HG03439 (cell line): ENCODE results near the gene OR2H1.
"Not testable (repeated sequence)": the region's sequence is repeated elsewhere in the genome, so short reads cannot be mapped to it uniquely, and the experiment has no call there.

ENCODE experiments used
- ATAC-seq: cut with Tn5 transposase; IDR thresholded peaks from one replicate; pipeline ENCODE4 v1.9.1; 2021; ENCODE audit warnings: mild to moderate bottlenecking, moderate library complexity; ENCODE audit not compliant: unreplicated experiment

Gene OR2H1

GRCh38 chr6:29456971-29457370 is at the start of gene OR2H1, which contains the start of gene OR11A1:
Gene OR2H1 (plus strand): TSS chr6:29457155. CDS start chr6:29461770, 4,615 bp downstream.
Gene OR11A1 (minus strand): TSS chr6:29457071. CDS start chr6:29427641, 29,430 bp downstream.
- no peak for ATAC-seq

- no peak for ATAC-seq
Observed at GRCh38 chr6:29414588-29414987, 42.4 kb upstream of the OR2H1 start, which contains the start of gene OR12D1. Gene OR12D1 (plus strand): TSS chr6:29414928.

DNA sequence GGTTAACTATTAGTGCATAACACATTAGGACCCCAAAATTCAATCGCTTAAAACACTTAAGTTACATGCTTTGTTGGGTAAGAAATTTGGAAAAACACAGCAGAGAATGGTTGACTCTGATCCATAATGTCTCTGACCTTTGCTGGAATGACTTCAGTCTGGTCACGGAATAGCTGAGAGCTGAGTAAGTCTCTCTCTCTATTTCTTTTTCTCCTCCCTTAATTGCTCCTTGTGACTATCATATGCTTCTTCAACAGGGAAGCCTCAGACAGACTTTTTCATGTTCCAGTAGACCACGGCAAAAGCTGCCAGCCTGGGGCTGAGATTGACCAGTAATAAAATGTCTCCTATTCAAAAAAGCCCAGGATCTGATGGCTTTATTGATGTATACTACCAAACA is 37.4 kb upstream of the OR2H1 start:
- ATAC-seq, result no peak

- no peak for ATAC-seq
Observed at GRCh38 chr6:29424168-29424567, 32.8 kb upstream of the OR2H1 start.

- ATAC-seq, result no peak
Observed at GRCh38 chr6:29424575-29424974, 32.4 kb upstream of the OR2H1 start.

DNA sequence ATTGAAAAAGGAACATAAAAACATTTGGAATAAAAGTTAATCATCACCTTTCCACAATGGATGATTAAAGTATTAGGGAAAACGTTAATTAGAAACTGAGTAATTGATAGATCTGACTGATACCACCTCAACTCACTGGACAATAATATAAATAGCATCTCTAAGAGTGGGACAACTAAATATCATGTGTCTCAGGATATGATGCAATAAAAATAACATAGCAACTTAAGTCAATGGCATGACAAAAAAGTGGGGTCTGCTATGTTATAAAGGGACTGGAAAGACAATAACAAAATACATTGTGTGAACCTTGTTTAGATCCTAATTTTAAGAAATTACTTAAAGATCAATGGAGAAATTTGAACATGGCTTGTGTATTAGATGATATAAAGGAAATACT is 31.9 kb upstream of the OR2H1 start:
- no peak for ATAC-seq

DNA sequence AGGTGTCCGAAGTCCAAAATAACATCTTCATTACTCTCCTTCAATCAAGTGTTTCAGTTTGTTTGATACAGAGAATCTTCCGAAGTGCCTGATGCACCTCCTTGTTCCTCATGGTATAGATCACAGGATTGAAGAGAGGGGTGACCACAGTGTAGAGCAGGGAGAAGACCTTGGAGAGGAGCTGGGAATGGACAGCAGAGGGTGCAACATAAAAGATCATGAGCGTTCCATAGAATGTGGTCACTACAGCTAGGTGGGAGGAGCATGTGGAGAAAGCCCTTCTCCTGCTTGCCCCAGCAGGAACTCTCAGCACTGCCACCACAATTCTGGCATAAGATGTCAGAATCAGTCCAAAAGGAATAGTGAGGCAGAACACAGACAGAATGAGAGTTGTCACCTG is 30.3 kb upstream of the OR2H1 start:
- no peak for ATAC-seq

GRCh38 chr6:29436730-29437129 is 20.2 kb upstream of the OR2H1 start:
- not testable (repeated sequence) for ATAC-seq

- no peak for ATAC-seq
Observed at GRCh38 chr6:29439006-29439405, 17.9 kb upstream of the OR2H1 start, which contains the start of gene OR10C1. Gene OR10C1 (plus strand): TSS chr6:29439306. CDS start chr6:29440016, 710 bp downstream.

DNA sequence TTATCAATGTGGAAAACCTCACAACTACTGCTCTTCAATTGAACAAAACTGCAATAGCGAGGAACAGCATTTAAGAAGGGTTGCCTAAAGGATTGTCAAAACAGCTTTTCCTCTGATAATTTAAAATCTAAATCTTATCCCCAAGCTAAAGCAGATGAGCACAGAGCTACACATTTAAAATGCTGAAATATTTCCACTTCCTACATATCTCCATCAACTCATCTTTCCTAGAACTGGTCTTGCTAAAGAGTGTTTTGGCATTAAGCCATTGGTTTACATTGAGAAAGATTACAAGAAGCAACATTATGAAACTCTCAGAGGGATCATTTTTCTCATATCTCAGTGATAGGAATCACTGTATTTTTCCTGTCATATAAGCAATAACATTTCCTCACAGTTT is 14.2 kb upstream of the OR2H1 start:
- ATAC-seq, result no peak

DNA sequence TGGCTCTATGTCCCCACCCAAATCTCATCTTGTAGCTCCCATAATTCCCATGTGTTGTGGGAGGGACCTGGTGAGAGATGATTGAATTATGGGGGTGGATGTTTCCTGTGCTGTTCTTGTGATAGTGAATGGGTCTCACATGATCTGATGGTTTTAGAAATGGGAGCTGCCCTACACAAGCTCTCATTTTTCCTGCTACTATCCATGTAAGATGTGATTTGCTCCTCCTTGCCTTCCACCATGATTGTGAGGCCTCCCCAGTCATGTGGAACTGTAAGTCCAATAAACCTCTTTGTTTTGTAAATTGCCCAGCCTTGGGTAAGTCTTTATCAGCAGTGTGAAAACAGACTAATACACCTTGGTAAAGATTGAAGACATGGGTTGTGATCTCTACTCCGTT is 12.9 kb upstream of the OR2H1 start:
- not testable (repeated sequence) for ATAC-seq

DNA sequence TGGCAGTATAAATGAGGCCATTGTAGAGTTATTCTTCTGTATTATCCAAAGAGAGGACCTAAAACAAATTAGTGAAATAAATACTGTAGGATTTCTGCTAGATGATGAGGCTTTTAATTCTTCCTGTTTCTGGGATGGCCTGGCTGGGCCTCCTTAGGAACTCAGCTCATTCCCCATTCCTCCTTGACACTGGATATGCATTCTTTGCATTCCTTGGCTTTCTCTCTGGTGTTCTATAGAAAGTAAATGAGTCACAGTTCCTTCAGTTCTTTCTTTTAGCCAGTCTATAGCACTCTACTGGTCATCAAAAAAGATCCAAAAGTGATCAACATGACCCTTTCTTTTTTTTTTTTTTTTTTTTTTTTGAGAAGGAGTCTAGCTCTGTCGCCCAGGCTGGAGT is 9.3 kb upstream of the OR2H1 start:
- ATAC-seq, result no peak

DNA sequence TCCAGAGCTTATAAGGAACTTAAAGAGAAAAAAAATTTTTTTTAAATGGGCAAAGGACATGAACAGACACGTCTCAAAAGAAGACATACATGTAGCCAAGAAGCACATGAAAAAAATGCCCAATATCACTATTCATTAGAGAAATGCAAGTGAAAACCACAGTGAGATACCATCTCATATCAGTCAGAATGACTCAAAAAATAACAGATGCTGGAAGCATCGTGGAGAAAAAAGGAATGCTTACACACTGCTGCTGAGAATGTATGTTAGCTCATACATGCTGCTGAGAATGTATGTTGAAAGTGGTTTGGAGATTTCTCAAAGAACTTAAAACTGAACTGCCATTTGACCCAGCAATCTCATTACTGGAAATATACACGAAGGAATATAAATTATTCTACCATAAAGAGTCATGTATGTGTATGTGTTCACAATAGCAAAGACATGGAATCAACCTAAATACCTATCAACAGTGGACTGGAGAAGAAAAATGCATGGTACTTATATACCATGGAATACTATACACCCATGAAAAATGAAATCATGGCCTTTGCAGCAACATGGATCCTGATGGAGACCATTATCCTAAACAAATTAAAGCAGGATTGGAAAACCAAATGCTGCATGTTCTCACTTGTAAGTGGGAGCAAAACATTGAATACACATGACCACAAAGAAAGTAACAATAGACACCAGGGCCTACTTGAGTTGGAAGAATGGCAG is 5.3 kb upstream of the OR2H1 start:
- no peak for ATAC-seq

DNA sequence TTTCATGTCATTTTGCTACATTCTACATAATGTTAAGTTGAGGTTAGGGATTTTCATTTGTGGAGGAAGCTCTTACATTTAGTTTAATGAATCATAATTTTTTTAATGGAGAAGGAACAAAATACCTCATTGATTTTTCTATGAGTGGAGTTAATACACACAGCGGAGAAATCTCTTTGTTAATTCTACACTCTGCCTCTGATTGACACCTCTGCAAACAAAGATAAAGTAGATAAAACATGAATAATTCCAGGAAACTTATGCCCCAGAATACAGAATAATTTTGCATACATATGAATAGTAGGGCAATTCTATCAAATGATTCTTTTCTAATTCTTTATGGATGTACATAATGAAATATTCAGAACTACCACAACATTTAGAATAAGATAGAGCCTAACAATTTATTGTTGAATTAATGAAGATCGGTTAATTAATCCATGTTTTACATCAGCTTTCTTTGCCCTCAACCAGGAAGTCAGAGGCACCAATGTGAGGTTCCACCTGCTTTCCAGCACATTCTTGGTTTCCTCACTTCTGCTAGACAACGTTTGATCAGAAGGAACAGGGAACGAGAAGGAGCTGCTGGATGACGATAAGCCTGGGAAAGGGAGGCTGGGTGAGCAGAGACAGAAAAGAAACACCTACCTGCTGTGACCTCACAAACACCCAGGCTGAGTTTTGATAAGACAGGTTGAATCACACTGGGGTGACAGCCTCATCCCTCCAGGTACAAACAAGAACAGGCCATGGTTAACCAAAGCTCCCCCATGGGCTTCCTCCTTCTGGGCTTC is 4.3 kb downstream of the OR2H1 start:
- no peak for ATAC-seq

- ATAC-seq, result no peak
Observed at GRCh38 chr6:29462022-29462421, 5.1 kb downstream of the OR2H1 start.

DNA sequence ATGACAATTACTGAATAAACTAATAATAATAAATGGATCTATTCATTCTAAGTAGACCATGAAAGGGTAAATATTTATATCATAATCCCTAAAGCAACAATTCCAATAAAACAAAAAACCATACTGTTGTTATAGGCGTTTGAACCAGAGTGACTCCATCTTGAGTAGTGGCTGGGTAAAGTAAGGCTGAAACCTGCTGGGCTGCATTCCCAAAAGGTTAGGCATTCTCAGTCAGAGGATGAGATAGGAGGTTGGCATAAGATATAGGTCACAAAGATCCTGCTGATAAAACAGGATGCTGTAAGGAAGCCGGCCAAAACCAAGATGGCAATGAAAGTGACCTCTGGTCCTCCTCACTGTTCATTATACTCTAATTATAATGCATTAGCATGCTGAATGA is 8.3 kb downstream of the OR2H1 start:
- ATAC-seq, result no peak

DNA sequence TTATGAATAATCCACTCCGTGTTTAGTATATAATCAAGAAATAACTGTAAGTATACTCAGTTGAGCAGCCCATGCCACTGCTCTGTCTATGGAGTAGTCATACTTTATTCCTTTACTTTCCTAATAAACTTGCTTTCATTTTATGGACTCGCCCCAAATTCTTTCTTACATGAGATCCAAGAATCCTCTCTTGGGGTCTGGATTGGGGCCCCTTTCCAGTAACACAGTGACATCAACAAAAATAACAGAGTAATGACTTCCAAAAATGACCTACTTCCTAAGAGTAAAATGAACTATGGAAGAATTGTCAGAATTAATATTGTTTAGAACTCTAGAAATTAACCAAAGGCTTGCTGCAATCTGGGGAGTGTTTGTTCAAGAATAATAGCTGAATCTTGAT is 8.8 kb downstream of the OR2H1 start:
- ATAC-seq, result no peak

DNA sequence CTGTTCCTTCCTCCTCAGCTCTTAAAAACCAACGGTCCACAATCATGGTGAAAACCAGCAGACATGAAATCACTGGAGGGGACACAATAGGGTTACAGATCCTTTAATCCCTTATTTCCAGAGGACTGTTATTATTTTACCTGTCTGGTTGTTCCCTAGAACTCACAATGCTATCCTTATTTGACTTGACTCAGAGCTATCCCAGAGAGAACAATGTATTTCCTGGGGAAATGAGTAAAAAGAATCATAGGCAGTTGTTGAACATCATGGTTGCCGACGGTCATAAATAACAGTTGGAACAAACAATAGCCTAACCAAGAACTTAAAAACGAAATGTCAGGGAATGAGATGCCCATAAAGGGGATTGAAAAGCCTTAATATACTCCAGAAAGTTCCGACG is 9.3 kb downstream of the OR2H1 start:
- no peak for ATAC-seq

DNA sequence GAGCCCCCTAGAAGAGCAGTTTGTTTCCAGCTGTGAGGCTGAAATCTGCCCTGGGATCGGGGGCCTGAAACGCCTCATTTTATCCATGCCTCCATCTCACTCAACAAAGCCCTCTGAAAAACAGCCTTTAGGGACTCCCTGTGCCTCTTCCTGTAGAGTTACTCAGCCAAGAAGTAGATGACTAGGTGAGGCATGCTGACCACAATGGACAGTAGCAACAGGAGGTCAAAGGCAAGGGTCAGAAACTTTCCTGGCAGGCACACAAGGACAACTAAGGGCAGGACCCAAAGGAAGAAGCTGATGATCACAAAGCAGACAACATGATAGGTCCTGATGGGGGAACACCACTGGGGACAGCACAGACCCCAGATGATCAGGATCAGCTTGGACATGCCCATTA is 18.0 kb downstream of the OR2H1 start:
- ATAC-seq, result no peak

DNA sequence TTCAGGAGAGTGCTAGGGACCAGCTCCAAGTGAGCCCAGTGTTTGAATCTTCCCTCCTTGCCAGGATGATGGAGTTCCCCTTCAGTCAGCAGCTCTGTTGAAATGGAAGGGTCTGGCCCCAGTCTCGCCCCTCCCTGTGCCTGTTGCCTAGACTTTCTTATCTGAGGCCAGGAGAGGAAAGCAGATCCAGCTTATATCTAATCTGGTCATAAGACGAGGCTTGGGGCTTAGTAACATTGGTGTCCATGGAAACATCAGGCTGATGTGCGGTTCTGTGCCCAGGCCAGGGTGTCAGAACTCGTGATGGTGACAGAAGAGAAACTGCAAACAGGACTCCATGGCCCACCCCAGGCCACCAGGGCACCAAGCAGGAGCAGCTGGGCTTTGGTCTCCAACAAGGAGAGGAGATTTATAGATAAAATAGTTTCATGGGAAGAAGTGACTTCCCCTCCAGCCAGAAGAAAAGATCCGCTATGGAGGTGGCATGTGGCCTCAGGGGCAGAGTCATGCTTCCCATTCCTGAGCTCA is 21.0 kb downstream of the OR2H1 start:
- no peak for ATAC-seq

DNA sequence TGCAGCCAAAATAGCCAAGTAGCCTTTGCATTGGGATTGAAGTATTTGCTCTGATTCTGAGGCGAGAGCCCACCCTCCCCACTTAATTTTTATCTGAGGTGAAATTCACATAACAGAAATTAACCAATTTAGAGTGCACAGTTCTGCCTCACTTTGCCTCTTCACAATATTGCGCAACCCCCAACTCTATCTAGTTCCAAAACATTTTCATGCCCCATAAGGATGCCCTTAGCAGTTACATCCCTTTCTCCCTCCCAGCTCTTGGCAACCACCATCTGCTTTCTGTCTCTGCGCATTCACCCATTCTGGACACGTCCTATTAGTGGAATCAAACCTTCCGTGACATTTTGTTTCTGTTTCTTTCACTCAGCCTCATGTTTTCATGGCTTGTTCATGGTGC is 21.8 kb downstream of the OR2H1 start:
- no peak for ATAC-seq

DNA sequence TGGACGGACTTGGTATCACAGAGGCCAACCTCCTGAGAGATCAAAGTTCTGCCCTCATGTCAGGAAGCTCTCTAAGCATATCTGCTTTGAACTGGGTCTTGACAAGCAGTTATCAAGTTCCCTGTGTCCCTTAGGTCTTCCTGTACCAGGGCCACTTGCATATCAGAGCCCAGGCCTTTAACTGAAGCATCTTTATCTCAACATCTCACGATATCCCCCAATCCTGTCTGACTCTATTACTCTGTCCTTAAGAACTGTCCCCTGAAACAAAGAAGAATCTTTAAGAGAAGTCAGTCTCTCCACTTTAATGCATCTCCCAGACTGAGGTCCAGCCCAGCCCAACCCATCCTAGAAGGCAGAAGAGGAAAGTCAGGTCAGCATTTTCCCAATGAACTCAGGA is 22.6 kb downstream of the OR2H1 start:
- no peak for ATAC-seq
